ELF-1 (cell line): ENCODE data around the gene CALML4.

Experiments used
- DNase-seq: peaks from one replicate; pipeline ENCODE4 v3.0.0-alpha.2; 2016; ENCODE audit warnings: low read depth, low spot score

CALML4 gene

GRCh38 chr15:68145706-68146105 lies 59.4 kb downstream of the CALML4 start:
- DNase-seq = no peak

GRCh38 chr15:68143785-68144184 lies 61.3 kb downstream of the CALML4 start:
- DNase-seq = no peak

GRCh38 chr15:68143129-68143528 lies 62.0 kb downstream of the CALML4 start:
- DNase-seq = no peak
